Stomach smooth muscle (tissue), 2 donors: Measurements from ENCODE around the gene ADAMTS2.

Experiments used
- H3K27ac ChIP-seq: one replicate; pipeline ENCODE4 v1.7.0; 2013; ENCODE audit warnings: mild to moderate bottlenecking, low read length, inconsistent platforms
- H3K27me3 ChIP-seq, 2 donors: one replicate each; pipeline ENCODE4 v1.7.0; 2013; ENCODE audit warnings: low read length in 2 of 2; ENCODE audit not compliant: insufficient read depth in 2 of 2, control insufficient read depth in 1 of 2
- H3K36me3 ChIP-seq, 2 donors: one replicate each; pipeline ENCODE4 v1.7.0; 2013; ENCODE audit warnings: low read length in 2 of 2; ENCODE audit not compliant: control insufficient read depth in 2 of 2, insufficient read depth in 2 of 2
- H3K4me1 ChIP-seq: one replicate; pipeline ENCODE4 v1.7.0; 2013; ENCODE audit warnings: low read length; ENCODE audit not compliant: control insufficient read depth, insufficient read depth
- H3K4me3 ChIP-seq, 2 donors: one replicate each; pipeline ENCODE4 v1.7.0; 2013; ENCODE audit warnings: low read length in 2 of 2
- H3K9ac ChIP-seq, 2 donors: one replicate each; pipeline ENCODE4 v1.7.0; 2013; ENCODE audit warnings: low read length in 2 of 2, mild to moderate bottlenecking in 1 of 2
- H3K9me3 ChIP-seq, 2 donors: one replicate each; pipeline ENCODE4 v1.7.0; 2013; ENCODE audit warnings: low read length in 2 of 2; ENCODE audit not compliant: control insufficient read depth in 2 of 2
- donor health status: healthy.
- donor health status: Pancreatic carcinoma.

The ADAMTS2 gene

GRCh38 chr5:179273073-179273435, 72.2 kb downstream of the ADAMTS2 start:
- Histone ChIP-seq H3K4me1 (peaks cover 44% of the 10 kb centered on the region), H3K27ac (no peak overlapping the region), H3K9me3 (no peaks in the 10 kb centered on the region), H3K27me3 (no peaks in the 10 kb centered on the region), H3K9ac (no peak overlapping the region), H3K4me3 (no peak overlapping the region), H3K36me3 (no peaks in the 10 kb centered on the region)

GRCh38 chr5:179272326-179273072, 72.8 kb downstream of the ADAMTS2 start:
- H3K4me1 ChIP-seq, result peaks cover 48% of the 10 kb centered on the region
- no peaks in the 10 kb centered on the region for H3K27me3 ChIP-seq
- H3K9me3 ChIP-seq, result no peaks in the 10 kb centered on the region
- H3K9ac ChIP-seq, result no peak overlapping the region
- no peak overlapping the region for H3K4me3 ChIP-seq
- no peak overlapping the region for H3K27ac ChIP-seq
- H3K36me3 ChIP-seq, result no peaks in the 10 kb centered on the region

- Histone ChIP-seq H3K4me1 (peaks cover 52% of the 10 kb centered on the region), H3K27me3 (no peaks in the 10 kb centered on the region), H3K36me3 (no peaks in the 10 kb centered on the region), H3K9me3 (no peaks in the 10 kb centered on the region), H3K9ac (no peak overlapping the region), H3K27ac (no peak overlapping the region), H3K4me3 (no peak overlapping the region)
These were observed 73.4 kb downstream of the ADAMTS2 start for GRCh38 chr5:179271821-179272325.

GRCh38 chr5:179271428-179271734, 73.9 kb downstream of the ADAMTS2 start:
- H3K4me1 ChIP-seq, result peaks cover 56% of the 10 kb centered on the region
- no peaks in the 10 kb centered on the region for H3K27me3 ChIP-seq
- no peaks in the 10 kb centered on the region for H3K36me3 ChIP-seq
- no peak overlapping the region for H3K4me3 ChIP-seq
- H3K9me3 ChIP-seq, result no peaks in the 10 kb centered on the region
- no peak overlapping the region for H3K27ac ChIP-seq
- no peak overlapping the region for H3K9ac ChIP-seq

- Histone ChIP-seq H3K9me3 (no peaks in the 10 kb centered on the region), H3K4me1 (peaks cover 58% of the 10 kb centered on the region), H3K36me3 (no peaks in the 10 kb centered on the region), H3K27ac (no peak overlapping the region), H3K9ac (no peak overlapping the region), H3K4me3 (no peak overlapping the region), H3K27me3 (no peaks in the 10 kb centered on the region)
These were observed 74.5 kb downstream of the ADAMTS2 start for GRCh38 chr5:179270581-179271427.

GRCh38 chr5:179269781-179270543, 75.3 kb downstream of the ADAMTS2 start:
- H3K36me3 ChIP-seq, result no peaks in the 10 kb centered on the region
- peaks cover 61% of the 10 kb centered on the region for H3K4me1 ChIP-seq
- no peak overlapping the region for H3K27ac ChIP-seq
- H3K4me3 ChIP-seq, result no peak overlapping the region
- H3K9me3 ChIP-seq, result no peaks in the 10 kb centered on the region
- H3K9ac ChIP-seq, result no peak overlapping the region
- no peaks in the 10 kb centered on the region for H3K27me3 ChIP-seq

GRCh38 chr5:179268966-179269693, 76.1 kb downstream of the ADAMTS2 start:
- Histone ChIP-seq H3K36me3 (no peaks in the 10 kb centered on the region), H3K27ac (no peak overlapping the region), H3K4me3 (no peak overlapping the region), H3K9ac (no peak overlapping the region), H3K27me3 (no peaks in the 10 kb centered on the region), H3K4me1 (peaks cover 57% of the 10 kb centered on the region), H3K9me3 (no peaks in the 10 kb centered on the region)

GRCh38 chr5:179268399-179268952, 76.8 kb downstream of the ADAMTS2 start:
- H3K4me1 ChIP-seq, result peaks cover 57% of the 10 kb centered on the region
- H3K36me3 ChIP-seq, result no peaks in the 10 kb centered on the region
- H3K9me3 ChIP-seq, result no peaks in the 10 kb centered on the region
- no peaks in the 10 kb centered on the region for H3K27me3 ChIP-seq
- H3K4me3 ChIP-seq, result no peak overlapping the region
- H3K27ac ChIP-seq, result no peak overlapping the region
- H3K9ac ChIP-seq, result no peak overlapping the region

- no peaks in the 10 kb centered on the region for H3K9me3 ChIP-seq
- peaks cover 52% of the 10 kb centered on the region for H3K4me1 ChIP-seq
- H3K27me3 ChIP-seq, result no peaks in the 10 kb centered on the region
- no peaks in the 10 kb centered on the region for H3K36me3 ChIP-seq
- H3K9ac ChIP-seq, result no peak overlapping the region
- no peak overlapping the region for H3K4me3 ChIP-seq
- H3K27ac ChIP-seq, result no peak overlapping the region
These were observed 77.6 kb downstream of the ADAMTS2 start for GRCh38 chr5:179267671-179268083.

GRCh38 chr5:179267071-179267670, 78.1 kb downstream of the ADAMTS2 start:
- no peak overlapping the region for H3K4me3 ChIP-seq
- H3K9ac ChIP-seq, result no peak overlapping the region
- H3K9me3 ChIP-seq, result no peaks in the 10 kb centered on the region
- H3K36me3 ChIP-seq, result no peaks in the 10 kb centered on the region
- no peak overlapping the region for H3K27ac ChIP-seq
- H3K27me3 ChIP-seq, result no peaks in the 10 kb centered on the region
- H3K4me1 ChIP-seq, result peaks cover 48% of the 10 kb centered on the region
